Esophagus muscularis mucosa (tissue), 4 donors: ENCODE measurements around the gene EXD1.

Source experiments
- CTCF ChIP-seq, 3 experiments: fragments of 200-600 bp in 2 of 3; fragments of 450-650 bp in 1 of 3; sonication (generic) in 2 of 3; IDR thresholded peaks; one replicate each; pipeline ENCODE4 v1.5.1; 2017 to 2019; ENCODE audit warnings: antibody characterized with exemption in 3 of 3, mild to moderate bottlenecking in 2 of 3, moderate library complexity in 1 of 3
- EP300 ChIP-seq: sonication (generic); formaldehyde crosslinking; IDR thresholded peaks from one replicate; pipeline ENCODE4 v1.6.1; 2017; ENCODE audit warnings: antibody characterized with exemption
- POLR2A ChIP-seq: fragments of 450-650 bp; IDR thresholded peaks from one replicate; pipeline ENCODE4 v1.6.1; 2017; ENCODE audit warnings: antibody characterized with exemption, moderate library complexity, mild to moderate bottlenecking, low read depth
- POLR2AphosphoS5 ChIP-seq, 2 donors: sonication (generic); formaldehyde crosslinking; IDR thresholded peaks; one replicate each; pipeline ENCODE4 v1.6.1; 2017; ENCODE audit warnings: antibody characterized with exemption in 2 of 2

DNA sequence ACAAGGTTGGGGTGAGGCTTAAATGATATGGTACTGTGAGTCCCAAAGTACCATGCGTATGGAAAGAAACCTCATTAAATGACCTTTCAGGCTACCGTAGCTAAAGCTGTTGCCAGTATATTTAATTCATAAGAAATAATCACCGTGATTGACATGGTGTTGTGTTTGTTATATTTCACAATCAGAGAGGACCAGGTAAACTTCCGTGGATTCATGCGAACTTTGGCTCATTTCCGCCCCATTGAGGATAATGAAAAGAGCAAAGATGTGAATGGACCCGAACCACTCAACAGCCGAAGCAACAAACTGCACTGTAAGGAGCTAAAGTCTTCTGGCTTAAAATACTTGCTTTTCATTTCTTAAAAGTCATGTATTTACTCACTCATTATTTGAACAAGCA is 32.0 kb upstream of the EXD1 start:
- TF ChIP-seq CTCF (IDR thresholded peaks at IDR 0.05) (no peak), POLR2A (no peak), POLR2AphosphoS5 (IDR thresholded peaks at IDR 0.05) (no peak), EP300 (no peak)
